Measurements from ENCODE around the gene FBXW11.

DNA sequence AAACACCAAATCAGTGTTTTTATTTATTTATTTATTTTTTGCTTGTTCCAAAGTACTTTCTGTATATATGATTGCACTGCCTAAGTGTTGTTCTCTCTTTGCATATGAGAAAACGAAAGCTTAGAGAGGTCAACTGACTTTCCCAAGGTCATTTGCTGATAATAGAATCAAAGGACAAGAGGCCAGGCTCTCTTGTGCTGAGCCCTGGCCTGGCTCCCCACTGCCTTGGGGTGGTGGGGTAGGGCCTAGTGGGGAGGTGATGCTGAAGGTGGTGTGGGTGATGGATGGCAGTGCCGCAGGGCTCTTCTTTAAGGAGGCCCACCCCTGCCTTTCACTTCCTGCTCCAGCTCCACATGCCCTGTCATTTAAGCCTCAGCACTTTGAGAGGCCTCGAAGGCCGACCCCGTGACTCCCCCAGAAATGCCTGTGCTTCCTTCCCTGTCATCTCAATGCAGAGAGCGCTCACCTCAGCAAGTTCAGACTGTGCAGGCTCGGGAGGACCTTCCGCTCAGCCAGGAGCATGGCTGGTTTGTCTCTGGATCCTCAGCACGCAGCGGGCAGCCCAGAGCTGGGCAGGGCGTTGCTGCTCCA lies 161.3 kb downstream of the FBXW11 start:
- no peak for TF ChIP-seq POLR2AphosphoS5 (IDR thresholded peaks at IDR 0.05; ENCODE audit: low read depth, low read length)
- no peak for TF ChIP-seq TAF1 (IDR thresholded peaks at IDR 0.05; ENCODE audit: borderline replicate concordance, low read depth, low read length)
- no peak for TF ChIP-seq POLR2A (IDR thresholded peaks at IDR 0.05; ENCODE audit: low read depth, low read length)

All from GM12892 (cell line).